ENCODE results near the gene COL20A1. TPM values are rescaled to one million over a fixed set of nuclear protein-coding genes. Genes with fewer than 3 reads are reported as not detected.

The COL20A1 gene
- total and polyA plus RNA-seq, 2 experiments from 2014 or later, result 1.4 TPM; not detected in 1

- Histone ChIP-seq H3K27ac (no peak overlapping the region), H3K9me3 (ENCODE audit: low read depth) (no peaks in the 10 kb centered on the region), H3K4me3 (no peak overlapping the region), H3K27me3 (peaks cover 15% of the 10 kb centered on the region), H3K36me3 (no peaks in the 10 kb centered on the region), H3K4me1 (ENCODE audit: low read depth) (peaks cover 19% of the 10 kb centered on the region)
- no peak for TF ChIP-seq CTCF (IDR thresholded peaks at IDR 0.05; ENCODE audit: low read depth, low read length)
- no peak for DNase-seq (ENCODE audit: low read depth in 1 of 2, low spot score in 1 of 2)
Observed at GRCh38 chr20:63369724-63370617, 77.0 kb downstream of the COL20A1 start.

GRCh38 chr20:63370618-63371187 lies 77.7 kb downstream of the COL20A1 start:
- H3K9me3 ChIP-seq (ENCODE audit: low read depth), result no peaks in the 10 kb centered on the region
- no peak for TF ChIP-seq CTCF (IDR thresholded peaks at IDR 0.05; ENCODE audit: low read depth, low read length)
- no peak overlapping the region for H3K27ac ChIP-seq
- DNase-seq (ENCODE audit: low read depth in 1 of 2, low spot score in 1 of 2), result no peak
- peaks cover 19% of the 10 kb centered on the region for H3K4me1 ChIP-seq (ENCODE audit: low read depth)
- H3K4me3 ChIP-seq, result no peak overlapping the region
- H3K27me3 ChIP-seq, result peaks cover 12% of the 10 kb centered on the region
- no peaks in the 10 kb centered on the region for H3K36me3 ChIP-seq

GRCh38 chr20:63371291-63371865 lies 78.4 kb downstream of the COL20A1 start:
- Histone ChIP-seq H3K27ac (no peak overlapping the region), H3K27me3 (peaks cover 12% of the 10 kb centered on the region), H3K36me3 (no peaks in the 10 kb centered on the region), H3K9me3 (ENCODE audit: low read depth) (no peaks in the 10 kb centered on the region), H3K4me3 (no peak overlapping the region), H3K4me1 (ENCODE audit: low read depth) (peaks cover 19% of the 10 kb centered on the region)
- no peak for DNase-seq (ENCODE audit: low read depth in 1 of 2, low spot score in 1 of 2)
- no peak for TF ChIP-seq CTCF (IDR thresholded peaks at IDR 0.05; ENCODE audit: low read depth, low read length)

- H3K36me3 ChIP-seq, result no peaks in the 10 kb centered on the region
- no peaks in the 10 kb centered on the region for H3K9me3 ChIP-seq (ENCODE audit: low read depth)
- peaks cover 12% of the 10 kb centered on the region for H3K27me3 ChIP-seq
- no peak overlapping the region for H3K27ac ChIP-seq
- DNase-seq (ENCODE audit: low read depth in 1 of 2, low spot score in 1 of 2), result peak in 1 of 2 donors; percentile 66
- no peak overlapping the region for H3K4me3 ChIP-seq
- no peak for TF ChIP-seq CTCF (IDR thresholded peaks at IDR 0.05; ENCODE audit: low read depth, low read length)
- peaks cover 28% of the 10 kb centered on the region for H3K4me1 ChIP-seq (ENCODE audit: low read depth)
Observed at GRCh38 chr20:63372971-63373885, 80.2 kb downstream of the COL20A1 start.

- Histone ChIP-seq H3K9me3 (ENCODE audit: low read depth) (no peaks in the 10 kb centered on the region), H3K4me3 (no peak overlapping the region), H3K27me3 (peaks cover 12% of the 10 kb centered on the region), H3K4me1 (ENCODE audit: low read depth) (peaks cover 28% of the 10 kb centered on the region), H3K36me3 (no peaks in the 10 kb centered on the region), H3K27ac (no peak overlapping the region)
- DNase-seq (ENCODE audit: low read depth in 1 of 2, low spot score in 1 of 2), result no peak
- TF ChIP-seq CTCF (IDR thresholded peaks at IDR 0.05; ENCODE audit: low read depth, low read length), result no peak
Observed at GRCh38 chr20:63373996-63374395, 81.0 kb downstream of the COL20A1 start.
